IMR-90 (cell line): Measurements from ENCODE around the gene TPMT. TPM values are rescaled to one million over a fixed set of nuclear protein-coding genes. Genes with fewer than 3 reads are reported as not detected.
A peak's percentile ranks its signal among the peaks of the same experiment; 100 is the strongest.

Source experiments
- ATAC-seq: fragments of 200-7000 bp; cut with Tn5 transposase; 2 replicates; pipeline ENCODE4 v1.9.1; 2020; ENCODE audit warnings: low read depth, mild to moderate bottlenecking, moderate library complexity
- BruUV-seq: library from RNA; stranded (reverse); fragments of 400-500 nt; replicated peaks from 2 replicates; lab custom pipeline; 2021; lab: Mats Ljungman, UMichigan
- CTCF ChIA-PET: fragments of 300-600 bp; formaldehyde crosslinking; extraction: SDS; loops from one replicate; lab custom pipeline; 2021; ENCODE audit warnings: antibody characterized with exemption; lab: Yijun Ruan, JAX
- POLR2A ChIA-PET: fragments of 300-600 bp; sonication (Branson Sonifier 250); formaldehyde crosslinking; loops from one replicate; lab custom pipeline; 2022; ENCODE audit warnings: antibody characterized with exemption; ENCODE audit not compliant: unreplicated experiment; lab: Charles Lee
- DNase-seq: peaks from one replicate; pipeline ENCODE4 v3.0.0; 2013
- H2AFZ ChIP-seq: replicated peaks from 2 replicates; pipeline ENCODE3; 2013; ENCODE audit warnings: low read length, mild to moderate bottlenecking; ENCODE audit not compliant: poor library complexity
- H2AK5ac ChIP-seq: 2 replicates; pipeline ENCODE4 v1.6.1; 2013; ENCODE audit warnings: low read depth, low read length, inconsistent platforms
- H2AK9ac ChIP-seq: replicated peaks from 2 replicates; pipeline ENCODE3; 2013; ENCODE audit warnings: mild to moderate bottlenecking, low read depth, low read length, moderate library complexity; ENCODE audit not compliant: poor library complexity
- H2BK120ac ChIP-seq: 2 replicates; pipeline ENCODE4 v1.6.1; 2013; ENCODE audit warnings: low read depth, low read length, inconsistent platforms
- H2BK15ac ChIP-seq: 3 replicates; pipeline ENCODE4 v1.6.1; 2013; ENCODE audit warnings: low read depth, low read length, inconsistent platforms
- H2BK20ac ChIP-seq: 2 replicates; pipeline ENCODE4 v1.6.1; 2013; ENCODE audit warnings: low read depth, mild to moderate bottlenecking, inconsistent platforms, low read length, moderate library complexity
- H2BK5ac ChIP-seq: 2 replicates; pipeline ENCODE4 v1.6.1; 2013; ENCODE audit warnings: mild to moderate bottlenecking, low read depth, low read length, inconsistent platforms; ENCODE audit not compliant: poor library complexity, severe bottlenecking
- H3K14ac ChIP-seq: replicated peaks from 2 replicates; pipeline ENCODE4 v1.6.1; 2013; ENCODE audit warnings: low read depth, low read length, inconsistent platforms
- H3K18ac ChIP-seq: 2 replicates; pipeline ENCODE4 v1.6.1; 2013; ENCODE audit warnings: low read depth, low read length, control low read depth
- H3K23ac ChIP-seq: 2 replicates; pipeline ENCODE4 v1.6.1; 2013; ENCODE audit warnings: low read depth, low read length, inconsistent platforms
- H3K27ac ChIP-seq: 2 replicates; pipeline ENCODE4 v1.5.1; 2013; ENCODE audit warnings: mild to moderate bottlenecking, control low read depth, low read length; ENCODE audit not compliant: insufficient read depth
- H3K27me3 ChIP-seq: 2 replicates; pipeline ENCODE4 v1.6.1; 2013; ENCODE audit warnings: low read length; ENCODE audit not compliant: control insufficient read depth, insufficient read depth
- H3K36me3 ChIP-seq: 2 replicates; pipeline ENCODE4 v1.6.1; 2013; ENCODE audit warnings: low read length, mixed read lengths; ENCODE audit not compliant: control insufficient read depth, insufficient read depth
- H3K4ac ChIP-seq: 2 replicates; pipeline ENCODE4 v1.6.1; 2013; ENCODE audit warnings: low read depth, low read length, inconsistent platforms
- H3K4me1 ChIP-seq: 2 replicates; pipeline ENCODE4 v1.6.1; 2013; ENCODE audit warnings: low read length, mixed read lengths; ENCODE audit not compliant: control insufficient read depth, insufficient read depth
- H3K4me2 ChIP-seq: 2 replicates; pipeline ENCODE4 v1.6.1; 2013; ENCODE audit warnings: low read depth, mild to moderate bottlenecking, control low read depth, low read length, moderate library complexity
- H3K4me3 ChIP-seq: 2 replicates; pipeline ENCODE4 v1.5.1; 2013; ENCODE audit warnings: low read depth, mild to moderate bottlenecking, control low read depth, low read length, moderate library complexity; ENCODE audit not compliant: insufficient read depth
- H3K56ac ChIP-seq: 2 replicates; pipeline ENCODE4 v1.6.1; 2013; ENCODE audit warnings: low read length, inconsistent platforms; ENCODE audit not compliant: insufficient read depth; ENCODE audit errors: extremely low read depth
- H3K79me1 ChIP-seq, 2 experiments: 2 replicates each; pipeline ENCODE4 v1.6.1; 2013; ENCODE audit warnings: low read length in 2 of 2, inconsistent platforms in 1 of 2, low read depth in 1 of 2
- H3K9ac ChIP-seq: 2 replicates; pipeline ENCODE4 v1.6.1; 2013; ENCODE audit warnings: low read depth, low read length, control low read depth
- H3K9me1 ChIP-seq: 2 replicates; pipeline ENCODE4 v1.6.1; 2013; ENCODE audit warnings: low read length, inconsistent platforms; ENCODE audit not compliant: insufficient read depth
- H3K9me3 ChIP-seq: 2 replicates; pipeline ENCODE4 v1.6.1; 2013; ENCODE audit warnings: low read length; ENCODE audit not compliant: control insufficient read depth, insufficient read depth
- H4K20me1 ChIP-seq: 2 replicates; pipeline ENCODE4 v1.6.1; 2013; ENCODE audit warnings: low read length, inconsistent platforms; ENCODE audit not compliant: insufficient read depth
- H4K5ac ChIP-seq: 2 replicates; pipeline ENCODE4 v1.6.1; 2013; ENCODE audit warnings: mild to moderate bottlenecking, low read depth, low read length, control low read depth
- H4K8ac ChIP-seq, 2 experiments: 2 replicates each; pipeline ENCODE4 v1.6.1; 2013; ENCODE audit warnings: low read depth in 2 of 2, low read length in 2 of 2, control low read depth in 1 of 2, inconsistent platforms in 1 of 2
- H4K91ac ChIP-seq: 2 replicates; pipeline ENCODE4 v1.6.1; 2013; ENCODE audit warnings: low read depth, low read length, inconsistent platforms; ENCODE audit not compliant: insufficient read depth
- CEBPB ChIP-seq: IDR thresholded peaks from 2 replicates; pipeline ENCODE4 v1.6.1; 2012; ENCODE audit warnings: low read depth, low read length, improper control_type of control experiment
- FOS ChIP-seq: fragments of 150-350 bp; IDR thresholded peaks from 2 replicates; pipeline ENCODE4 v1.6.1; 2016; ENCODE audit warnings: low read depth, low read length
- MAZ ChIP-seq: IDR thresholded peaks from 2 replicates; pipeline ENCODE4 v1.6.1; 2012; ENCODE audit warnings: low read depth, mild to moderate bottlenecking, low read length, improper control_type of control experiment, moderate library complexity, borderline replicate concordance
- MXI1 ChIP-seq: IDR thresholded peaks from 2 replicates; pipeline ENCODE4 v1.6.1; 2012; ENCODE audit warnings: low read depth, mild to moderate bottlenecking, low read length, moderate library complexity, borderline replicate concordance
- RAD21 ChIP-seq: IDR thresholded peaks from 2 replicates; pipeline ENCODE4 v1.6.1; 2012; ENCODE audit warnings: low read length, improper control_type of control experiment
- RCOR1 ChIP-seq: IDR thresholded peaks from 2 replicates; pipeline ENCODE4 v1.6.1; 2012; ENCODE audit warnings: mild to moderate bottlenecking, low read length, improper control_type of control experiment; ENCODE audit not compliant: insufficient replicate concordance
- WGBS, 2 experiments: methylation state at CpG; one replicate each; pipeline versions ENCODE4 v1.1.5 to v1.1.7; 2013; ENCODE audit warnings: missing lambda C conversion rate in 2 of 2; ENCODE audit not compliant: insufficient read length in 1 of 2; ENCODE audit errors: extremely low coverage in 2 of 2; 5-methylcytosine and 5-hydroxymethylcytosine counted together
- dilution Hi-C: fragments of 300-500 bp; cut with HindIII; formaldehyde crosslinking; loops from one replicate; pipeline ENCODE4 v1.14.3; 2018; ENCODE audit warnings: low sequenced_read_pairs; ENCODE audit not compliant: unreplicated experiment
- in situ Hi-C: fragments of 300-500 bp; cut with MboI; formaldehyde crosslinking; loops from 3 replicates; pipeline ENCODE4 v1.14.3; 2019; ENCODE audit warnings: low sequenced_read_pairs, inconsistent platforms, mixed read lengths
- intact Hi-C: fragments of 100-400 bp; cut with micrococcal nuclease; formaldehyde crosslinking; loops from 2 replicates; pipeline ENCODE4 v1.10.0; 2022
- polyA plus RNA-seq, 3 experiments: library from polyadenylated mRNA; depleted of rRNA; stranded (reverse); fragments of >200 nt; gene quantifications; 2 replicates each; pipeline ENCODE4 v1.2.3, GENCODE V29; 2012; ENCODE audit warnings: low replicate concordance in 1 of 3
- total RNA-seq: library from RNA; depleted of rRNA; stranded (reverse); fragments of >200 nt; gene quantifications from 2 replicates; pipeline ENCODE4 v1.2.3, GENCODE V29; 2012
- TF ChIP-seq, protein P1 (sequence below): conservative IDR thresholded peaks from 2 replicates; pipeline ENCODE4 v1.5.1; 2012; ENCODE audit warnings: mild to moderate bottlenecking, low read depth, low read length, improper control_type of control experiment

TPMT gene
- total and polyA plus RNA-seq, 2 of the 4 experiments (the other 2 are of a cell fraction): 10.8 to 14.1 TPM

DNA sequence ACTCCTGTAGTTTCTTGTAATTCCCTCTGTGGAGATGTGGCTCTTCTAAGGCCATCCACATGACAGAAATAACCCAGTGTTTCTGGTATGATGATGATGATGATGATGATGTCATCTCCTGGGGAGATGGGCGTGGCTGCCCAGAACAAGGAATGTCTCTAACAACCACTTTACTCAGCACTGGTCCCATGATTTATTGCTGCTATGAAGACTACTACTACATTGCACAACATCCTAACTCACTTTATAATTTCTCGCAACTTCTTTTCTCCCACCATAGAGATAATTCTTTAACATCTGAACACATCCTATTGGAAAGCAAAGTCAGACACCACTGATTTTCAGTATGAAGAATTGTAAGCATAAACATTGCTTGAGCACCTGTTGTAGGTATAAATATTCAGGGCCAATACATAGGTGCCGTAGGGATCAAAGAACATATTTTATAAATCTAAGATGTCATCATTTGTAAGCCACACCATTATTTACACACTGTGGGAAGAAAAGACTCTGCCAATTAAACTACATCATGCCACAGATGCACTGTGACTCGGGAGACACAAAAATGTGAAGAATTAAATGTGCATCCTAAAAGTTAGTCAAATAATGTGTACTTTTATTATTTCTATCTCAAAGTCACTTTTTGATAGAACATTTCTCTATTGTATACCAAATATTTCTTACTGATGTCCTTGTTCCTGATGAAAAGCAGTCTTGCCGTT is 6.4 kb downstream of the TPMT start:
- TF ChIP-seq RAD21: no peak
- TF ChIP-seq RCOR1: no peak
- no peak for TF ChIP-seq FOS
- TF ChIP-seq MXI1: no peak
- TF ChIP-seq CEBPB: peak; percentile 97
- TF ChIP-seq MAZ: no peak
- TF ChIP-seq, protein P1, sequence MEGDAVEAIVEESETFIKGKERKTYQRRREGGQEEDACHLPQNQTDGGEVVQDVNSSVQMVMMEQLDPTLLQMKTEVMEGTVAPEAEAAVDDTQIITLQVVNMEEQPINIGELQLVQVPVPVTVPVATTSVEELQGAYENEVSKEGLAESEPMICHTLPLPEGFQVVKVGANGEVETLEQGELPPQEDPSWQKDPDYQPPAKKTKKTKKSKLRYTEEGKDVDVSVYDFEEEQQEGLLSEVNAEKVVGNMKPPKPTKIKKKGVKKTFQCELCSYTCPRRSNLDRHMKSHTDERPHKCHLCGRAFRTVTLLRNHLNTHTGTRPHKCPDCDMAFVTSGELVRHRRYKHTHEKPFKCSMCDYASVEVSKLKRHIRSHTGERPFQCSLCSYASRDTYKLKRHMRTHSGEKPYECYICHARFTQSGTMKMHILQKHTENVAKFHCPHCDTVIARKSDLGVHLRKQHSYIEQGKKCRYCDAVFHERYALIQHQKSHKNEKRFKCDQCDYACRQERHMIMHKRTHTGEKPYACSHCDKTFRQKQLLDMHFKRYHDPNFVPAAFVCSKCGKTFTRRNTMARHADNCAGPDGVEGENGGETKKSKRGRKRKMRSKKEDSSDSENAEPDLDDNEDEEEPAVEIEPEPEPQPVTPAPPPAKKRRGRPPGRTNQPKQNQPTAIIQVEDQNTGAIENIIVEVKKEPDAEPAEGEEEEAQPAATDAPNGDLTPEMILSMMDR: no peak
- dilution Hi-C loops (no loop called here), in situ Hi-C loops (no loop called here), intact Hi-C loops (no loop called here)
- no peak overlapping the region for H2BK5ac ChIP-seq
- DNase-seq (peak; percentile 91), ATAC-seq (peak; percentile 46)
- H2BK20ac ChIP-seq: no peak overlapping the region
- H3K14ac ChIP-seq: peak overlapping the region; percentile 73; the same call in 1 of the 2 replicates
- H3K18ac ChIP-seq: no peak overlapping the region
- H3K56ac ChIP-seq: no peak overlapping the region
- no peak overlapping the region for H4K5ac ChIP-seq
- H3K9me3 ChIP-seq: no peaks in the 10 kb centered on the region
- no peak overlapping the region for H3K9ac ChIP-seq
- BruUV-seq: no TSS peak
- no peaks in the 10 kb centered on the region; the same call in 1 of the 2 replicates for H3K4me1 ChIP-seq
- no peak overlapping the region; the same call in 2 of the 3 replicates for H2BK15ac ChIP-seq
- POLR2A ChIA-PET: no interaction called here
- no peak overlapping the region for H4K8ac ChIP-seq
- H4K20me1 ChIP-seq: no peaks in the 10 kb centered on the region
- H2AK5ac ChIP-seq: no peak overlapping the region
- H2AK9ac ChIP-seq: no peak overlapping the region
- H3K4me3 ChIP-seq: no peak overlapping the region
- no peak overlapping the region for H4K91ac ChIP-seq
- peaks cover 0 to 12% of the 10 kb centered on the region in 2 experiments; a peak in 2 of 4 replicates for H3K79me1 ChIP-seq
- H3K4me2 ChIP-seq: no peak overlapping the region
- no peak overlapping the region for H2BK120ac ChIP-seq
- CTCF ChIA-PET: interaction anchor here (0.6 kb wide), 1 partner anchor 294 kb away, joined by 3 read pairs; no protein-coding TSS in a partner anchor
- peak overlapping the region; percentile 25; the same call in 1 of the 2 replicates for H3K4ac ChIP-seq
- no peak overlapping the region for H3K23ac ChIP-seq
- H2AFZ ChIP-seq: no peak overlapping the region
- H3K27me3 ChIP-seq: no peaks in the 10 kb centered on the region
- H3K36me3 ChIP-seq: no peaks in the 10 kb centered on the region
- no peaks in the 10 kb centered on the region for H3K9me1 ChIP-seq
- no peak overlapping the region for H3K27ac ChIP-seq
- 100% methylated on average over 1 of the region's 5 CpGs; no CpG with 5 or more reads in 1 of the 2 experiments for WGBS, 2 experiments
